K562 (cell line): ENCODE data around the gene GSDME. TPM values are rescaled to one million over a fixed set of nuclear protein-coding genes. Genes with fewer than 3 reads are reported as not detected.

Source experiments
- ATAC-seq: fragments of 200-7000 bp; cut with Tn5 transposase; 3 replicates; pipeline ENCODE4 v1.9.1; 2020; ENCODE audit warnings: moderate library complexity
- BruUV-seq: library from RNA; stranded (reverse); fragments of 400-500 nt; replicated peaks from 2 replicates; lab custom pipeline; 2021; lab: Mats Ljungman, UMichigan
- CTCF ChIA-PET: fragments of 300-600 bp; formaldehyde crosslinking; extraction: SDS; loops from one replicate; lab custom pipeline; 2021; ENCODE audit warnings: low intra/inter-chr PET ratio; lab: Yijun Ruan, JAX
- POLR2A ChIA-PET: fragments of 300-600, 350-650 bp; sonication (Branson Sonifier 250); formaldehyde crosslinking; extraction: SDS; loops from one replicate; lab custom pipeline; 2021; ENCODE audit warnings: antibody characterized with exemption, inconsistent platforms; lab: Yijun Ruan, JAX
- DNase-seq, 4 experiments: peaks; one replicate each; pipeline versions ENCODE4 v3.0.0 to v3.0.0-alpha.2; 2011 to 2018; ENCODE audit warnings: low spot score in 3 of 4, mixed read lengths in 3 of 4; ENCODE audit errors: extremely low read depth in 1 of 4
- FAIRE-seq: peaks from 2 replicates; lab custom pipeline; 2011; peaks lifted over from hg19 to GRCh38; lab: Jason Lieb, UNC
- H2AFZ ChIP-seq: 2 replicates; pipeline ENCODE4 v1.6.0; 2011; ENCODE audit warnings: low read depth, low read length, control low read depth, inconsistent platforms
- H3K27ac ChIP-seq: fragments of 200-600 bp; 3 replicates; pipeline ENCODE4 v1.8.0; 2011; ENCODE audit warnings: low read depth, mild to moderate bottlenecking, control low read depth, inconsistent platforms, low read length, moderate library complexity, mixed read lengths; ENCODE audit errors: extremely low read depth
- H3K27me3 ChIP-seq, 2 experiments: fragments of 300-600 bp in 1 of 2; 2 replicates in 1 of 2; 3 replicates in 1 of 2; pipeline versions ENCODE4 v1.6.0 to v1.8.0; 2011; ENCODE audit warnings: inconsistent platforms in 2 of 2, low read length in 2 of 2, mild to moderate bottlenecking in 1 of 2, mixed read lengths in 1 of 2, moderate library complexity in 1 of 2; ENCODE audit not compliant: control insufficient read depth in 2 of 2, insufficient read depth in 2 of 2
- H3K36me3 ChIP-seq: fragments of 300-600 bp; 3 replicates; pipeline ENCODE4 v1.8.0; 2011; ENCODE audit warnings: mild to moderate bottlenecking, low read length, inconsistent platforms; ENCODE audit not compliant: control insufficient read depth, insufficient read depth
- H3K4me1 ChIP-seq, 2 experiments: fragments of 200-600 bp in 1 of 2; replicated peaks in 1 of 2; 2 replicates in 1 of 2; 3 replicates in 1 of 2; pipeline versions ENCODE4 v1.5.1 to v1.8.0; 2011; ENCODE audit warnings: inconsistent platforms in 2 of 2, low read length in 2 of 2, mild to moderate bottlenecking in 1 of 2, mixed read lengths in 1 of 2, moderate library complexity in 1 of 2; ENCODE audit not compliant: control insufficient read depth in 2 of 2, insufficient read depth in 2 of 2
- H3K4me2 ChIP-seq: 2 replicates; pipeline ENCODE4 v1.6.1; 2011; ENCODE audit warnings: low read length, control low read depth, inconsistent platforms, mixed read lengths; ENCODE audit not compliant: insufficient read depth
- H3K4me3 ChIP-seq: fragments of 200-600 bp; sonication (generic), shearing (Covaris generic); 2 replicates; pipeline ENCODE4 v1.5.1; 2016; ENCODE audit warnings: control low read depth, inconsistent platforms
- H3K79me2 ChIP-seq: fragments of 200-600 bp; 3 replicates; pipeline ENCODE4 v1.8.0; 2011; ENCODE audit warnings: low read length, inconsistent platforms; ENCODE audit not compliant: control insufficient read depth, insufficient read depth
- H3K9ac ChIP-seq, 2 experiments: 2 replicates each; pipeline versions ENCODE4 v1.6.0 to v1.6.1; 2011; ENCODE audit warnings: low read depth in 2 of 2, low read length in 2 of 2, control low read depth in 1 of 2, inconsistent platforms in 1 of 2, mild to moderate bottlenecking in 1 of 2, mixed read lengths in 1 of 2; ENCODE audit not compliant: insufficient read depth in 1 of 2
- H3K9me1 ChIP-seq: one replicate; pipeline ENCODE4 v1.6.0; 2011; ENCODE audit warnings: inconsistent platforms, mild to moderate bottlenecking, low read length, moderate library complexity; ENCODE audit not compliant: control insufficient read depth, insufficient read depth
- H3K9me3 ChIP-seq: replicated peaks from 2 replicates; pipeline ENCODE4 v1.5.1; 2011; ENCODE audit warnings: low read depth, low read length, inconsistent platforms; ENCODE audit not compliant: control insufficient read depth, insufficient read depth
- H4K20me1 ChIP-seq: replicated peaks from 2 replicates; pipeline ENCODE4 v1.6.1; 2011; ENCODE audit warnings: low read length, inconsistent platforms, mixed read lengths; ENCODE audit not compliant: control insufficient read depth, insufficient read depth
- DEAF1 ChIP-seq: fragments of 450-650 bp; formaldehyde crosslinking; IDR thresholded peaks from 2 replicates; pipeline ENCODE4 v1.4.0; 2020; ENCODE audit warnings: mild to moderate bottlenecking, moderate library complexity
- DLX4 ChIP-seq: fragments of 250-450 bp; sonication (Bioruptor Pico); IDR thresholded peaks from 2 replicates; pipeline ENCODE4 v1.6.1; 2021; ENCODE audit warnings: mild to moderate bottlenecking
- KAT8 ChIP-seq: fragments of 450-650 bp; IDR thresholded peaks from 2 replicates; pipeline ENCODE4 v1.6.1; 2016; ENCODE audit warnings: low read depth, mild to moderate bottlenecking
- NR3C1 ChIP-seq: sonication (generic); formaldehyde crosslinking; IDR thresholded peaks from 2 replicates; pipeline ENCODE4 v1.8.1; 2022; ENCODE audit warnings: missing genetic modification reagents
- POLR3A ChIP-seq: IDR thresholded peaks from 2 replicates; pipeline ENCODE4 v1.6.1; 2011; ENCODE audit warnings: borderline replicate concordance, mild to moderate bottlenecking, moderate library complexity; ENCODE audit not compliant: insufficient read length, insufficient read depth; ENCODE audit errors: extremely low read depth
- RFX7 ChIP-seq: fragments of 250-450 bp; sonication (Bioruptor Pico); IDR thresholded peaks from 2 replicates; pipeline ENCODE4 v1.5.1; 2021; ENCODE audit warnings: mild to moderate bottlenecking
- SRSF9 ChIP-seq: fragments of 200-400 bp; formaldehyde crosslinking; IDR thresholded peaks from 2 replicates; pipeline ENCODE4 v1.6.1; 2017; ENCODE audit warnings: low read depth, low read length, borderline replicate concordance
- XRCC5 ChIP-seq: fragments of 200-400 bp; formaldehyde crosslinking; IDR thresholded peaks from 2 replicates; pipeline ENCODE4 v1.6.1; 2017; ENCODE audit warnings: low read depth, mild to moderate bottlenecking, low read length
- ZNF12 ChIP-seq: sonication (generic); formaldehyde crosslinking; IDR thresholded peaks from 2 replicates; pipeline ENCODE4 v1.4.0; 2020; ENCODE audit warnings: mild to moderate bottlenecking, missing genetic modification reagents
- ZNF217 ChIP-seq: sonication (generic); formaldehyde crosslinking; IDR thresholded peaks from 2 replicates; pipeline ENCODE4 v1.8.0; 2022; ENCODE audit warnings: mild to moderate bottlenecking, missing genetic modification reagents
- ZNF407 ChIP-seq: fragments of 450-650 bp; IDR thresholded peaks from 2 replicates; pipeline ENCODE4 v1.6.1; 2016; ENCODE audit warnings: low read depth
- ZNF583 ChIP-seq: fragments of 250-450 bp; sonication (Bioruptor Pico); IDR thresholded peaks from 2 replicates; pipeline ENCODE4 v1.4.0; 2020
- ZNF79 ChIP-seq: fragments of 250-450 bp; sonication (Bioruptor Pico); IDR thresholded peaks from 2 replicates; pipeline ENCODE4 v1.4.0; 2020; ENCODE audit warnings: low read depth, mild to moderate bottlenecking, moderate library complexity
- WGBS: fragments of 100-300 bp; shearing (Covaris generic); methylation state at CpG from one replicate; pipeline ENCODE4 v1.1.6; 2016; ENCODE audit warnings: low coverage, mixed read lengths; ENCODE audit not compliant: insufficient coverage; ENCODE audit errors: missing lambda C conversion rate; 5-methylcytosine and 5-hydroxymethylcytosine counted together
- in situ Hi-C: fragments of 300-500 bp; cut with MboI; formaldehyde crosslinking; loops from 4 replicates; pipeline ENCODE4 v1.15.0; 2018; ENCODE audit warnings: inconsistent platforms, mixed read lengths
- intact Hi-C: fragments of 100-400 bp; cut with micrococcal nuclease; formaldehyde crosslinking; loops from 2 replicates; pipeline ENCODE4 v1.14.2; 2022
- polyA plus RNA-seq, 8 experiments: library from polyadenylated mRNA; depleted of rRNA in 4 of 8; stranded (reverse) in 5 of 8; unstranded in 3 of 8; fragments of >200 nt; fragmentation: Nextera tagmentation in 2 of 8; fragmentation: Illumina TruSeq in 1 of 8; extraction: Ambion mirVana in 2 of 8; extraction: Trizol in 1 of 8; gene quantifications; 2 replicates each; pipeline versions ENCODE4 v1.2.1 to v1.2.3, GENCODE V29; 2011 to 2014; ENCODE audit warnings: inconsistent platforms in 1 of 8, missing spikeins in 1 of 8
- total RNA-seq, 7 experiments: library from RNA; depleted of rRNA in 6 of 7; stranded (reverse); fragments of >200 nt in 6 of 7; fragmentation: Illumina TruSeq in 2 of 7; extraction: Trizol in 2 of 7; gene quantifications; 2 replicates each; pipeline versions ENCODE4 v1.2.1 to v1.2.3, GENCODE V29; 2011 to 2021; ENCODE audit warnings: low replicate concordance in 1 of 7

The GSDME gene
- total and polyA plus RNA-seq, 9 of the 15 experiments (the other 6 are each of a cell fraction or from before 2014, with no cell fraction given), result 0.37 to 1.9 (median 0.62) TPM

- no peak for TF ChIP-seq NR3C1
- TF ChIP-seq ZNF12 (CRISPR knock-in tag), result no peak
- TF ChIP-seq SRSF9, result no peak
- TF ChIP-seq DLX4 (CRISPR knock-in tag), result no peak
- no peak for TF ChIP-seq ZNF217 (CRISPR knock-in tag)
- TF ChIP-seq XRCC5, result no peak
- no peak for TF ChIP-seq RFX7 (CRISPR knock-in tag)
- no peak for TF ChIP-seq ZNF79 (CRISPR knock-in tag)
- TF ChIP-seq KAT8, result no peak
Observed at GRCh38 chr7:24690251-24690650, 67.0 kb downstream of the GSDME start (continued).

GRCh38 chr7:24685708-24686107 lies 71.6 kb downstream of the GSDME start:
- ATAC-seq (no peak), DNase-seq (no peak), FAIRE-seq (no peak)
- Histone ChIP-seq H2AFZ (no peak overlapping the region), H3K9me1 (no peaks in the 10 kb centered on the region), H3K9ac (no peak overlapping the region), H4K20me1 (no peaks in the 10 kb centered on the region), H3K9me3 (no peaks in the 10 kb centered on the region), H3K27ac (no peak overlapping the region), H3K4me3 (no peak overlapping the region), H3K79me2 (no peaks in the 10 kb centered on the region), H3K36me3 (peaks cover 3% of the 10 kb centered on the region; the same call in 2 of the 3 replicates), H3K27me3 (no peaks in the 10 kb centered on the region), H3K4me1 (no peaks in the 10 kb centered on the region), H3K4me2 (no peak overlapping the region)
- in situ Hi-C loops, result no loop called here
- no TSS peak for BruUV-seq
- intact Hi-C loops, result no loop called here
- CTCF ChIA-PET, result no interaction called here
- POLR2A ChIA-PET, result interaction anchor here (1.0 kb wide), 1 partner anchor 427 kb away, joined by 3 read pairs; no protein-coding TSS in a partner anchor
- no CpG with 5 or more reads among the region's 1 CpG for WGBS
- no peak for TF ChIP-seq ZNF583 (CRISPR knock-in tag)
- TF ChIP-seq POLR3A, result no peak
- no peak for TF ChIP-seq DEAF1 (CRISPR knock-in tag)
- TF ChIP-seq ZNF407, result no peak
